OCI-LY3 (cell line): ENCODE data around the gene ROR2.

ENCODE experiments used
- H2AFZ ChIP-seq: fragments of 200-600, 300-600 bp; shearing (Covaris generic); 2 replicates; pipeline ENCODE4 v1.6.0; 2014; ENCODE audit warnings: antibody characterized with exemption, low read depth, low read length
- H3K27ac ChIP-seq: fragments of 200-600, 300-600 bp; sonication (generic); 2 replicates; pipeline ENCODE4 v1.5.1; 2014; ENCODE audit warnings: mild to moderate bottlenecking, low read length, moderate library complexity, mixed read lengths
- H3K27me3 ChIP-seq: fragments of 200-600, 300-600 bp; sonication (generic); 2 replicates; pipeline ENCODE4 v1.6.1; 2014; ENCODE audit warnings: low read depth, low read length, mixed read lengths
- H3K36me3 ChIP-seq: fragments of 200-600, 300-600 bp; sonication (generic); replicated peaks from 2 replicates; pipeline ENCODE3; 2014; ENCODE audit warnings: low read depth, low read length, mixed read lengths
- H3K4me1 ChIP-seq: fragments of 300-600, 200-600 bp; sonication (generic); 2 replicates; pipeline ENCODE4 v1.6.1; 2014; ENCODE audit warnings: low read length, mixed read lengths
- H3K4me2 ChIP-seq: fragments of 200-600, 300-600 bp; sonication (generic); 2 replicates; pipeline ENCODE4 v1.6.1; 2014; ENCODE audit warnings: low read length, mixed read lengths
- H3K4me3 ChIP-seq: fragments of 300-600, 200-600 bp; sonication (generic); 2 replicates; pipeline ENCODE4 v1.5.1; 2014; ENCODE audit warnings: antibody characterized with exemption, mild to moderate bottlenecking, low read length, moderate library complexity
- H3K79me2 ChIP-seq: fragments of 300-600, 200-600 bp; shearing (Covaris generic); 2 replicates; pipeline ENCODE4 v1.6.1; 2014; ENCODE audit warnings: mild to moderate bottlenecking, low read length, mixed read lengths
- H3K9ac ChIP-seq: fragments of 300-600, 200-600 bp; shearing (Covaris generic); 2 replicates; pipeline ENCODE4 v1.6.0; 2014; ENCODE audit warnings: mild to moderate bottlenecking, low read length, moderate library complexity
- H3K9me3 ChIP-seq: fragments of 200-600, 300-600 bp; shearing (Covaris generic); 2 replicates; pipeline ENCODE4 v1.6.1; 2014; ENCODE audit warnings: low read length, mixed read lengths; ENCODE audit not compliant: insufficient read depth
- H4K20me1 ChIP-seq: fragments of 200-600, 300-600 bp; sonication (generic); 2 replicates; pipeline ENCODE4 v1.6.1; 2016; ENCODE audit warnings: low read length, mixed read lengths; ENCODE audit not compliant: insufficient read depth
- EZH2phosphoT487 ChIP-seq: fragments of 200-600 bp; shearing (Covaris generic); IDR thresholded peaks from 2 replicates; pipeline ENCODE4 v1.6.1; 2018; ENCODE audit warnings: antibody characterized with exemption, mixed run types, low read depth
- TF ChIP-seq, protein P1 (sequence below): fragments of 200-600, 300-600 bp; sonication (generic); IDR thresholded peaks from 2 replicates; pipeline ENCODE4 v1.5.1; 2014; ENCODE audit warnings: antibody characterized with exemption, low read length, low read depth

Gene ROR2

DNA sequence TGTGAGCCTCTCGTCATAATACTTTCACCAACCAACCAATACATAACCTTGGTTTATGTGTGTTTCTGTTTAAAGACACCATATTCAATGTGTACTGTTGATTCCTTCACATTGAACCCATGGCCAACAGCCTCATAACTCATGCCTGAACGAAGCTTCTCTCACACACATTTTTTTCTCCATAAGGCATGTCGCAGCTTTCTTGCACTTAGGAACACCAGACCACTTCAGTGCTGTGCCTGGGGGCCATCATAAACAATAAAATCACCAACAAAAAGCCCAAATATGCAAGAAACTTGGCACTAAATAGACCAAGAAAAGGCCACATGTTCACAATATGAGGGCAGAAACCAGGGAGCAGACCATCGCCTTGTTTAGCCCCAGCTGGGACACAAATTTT lies 192.2 kb downstream of the ROR2 start:
- H2AFZ ChIP-seq = no peak overlapping the region
- H3K4me3 ChIP-seq = no peak overlapping the region
- H3K9me3 ChIP-seq = no peaks in the 10 kb centered on the region
- no peaks in the 10 kb centered on the region; the same call in 1 of the 2 replicates for H3K27me3 ChIP-seq
- H3K4me1 ChIP-seq = peaks cover 6% of the 10 kb centered on the region
- H3K79me2 ChIP-seq = no peaks in the 10 kb centered on the region
- no peak overlapping the region for H3K4me2 ChIP-seq
- H3K27ac ChIP-seq = no peak overlapping the region
- no peaks in the 10 kb centered on the region for H4K20me1 ChIP-seq
- TF ChIP-seq, protein P1, sequence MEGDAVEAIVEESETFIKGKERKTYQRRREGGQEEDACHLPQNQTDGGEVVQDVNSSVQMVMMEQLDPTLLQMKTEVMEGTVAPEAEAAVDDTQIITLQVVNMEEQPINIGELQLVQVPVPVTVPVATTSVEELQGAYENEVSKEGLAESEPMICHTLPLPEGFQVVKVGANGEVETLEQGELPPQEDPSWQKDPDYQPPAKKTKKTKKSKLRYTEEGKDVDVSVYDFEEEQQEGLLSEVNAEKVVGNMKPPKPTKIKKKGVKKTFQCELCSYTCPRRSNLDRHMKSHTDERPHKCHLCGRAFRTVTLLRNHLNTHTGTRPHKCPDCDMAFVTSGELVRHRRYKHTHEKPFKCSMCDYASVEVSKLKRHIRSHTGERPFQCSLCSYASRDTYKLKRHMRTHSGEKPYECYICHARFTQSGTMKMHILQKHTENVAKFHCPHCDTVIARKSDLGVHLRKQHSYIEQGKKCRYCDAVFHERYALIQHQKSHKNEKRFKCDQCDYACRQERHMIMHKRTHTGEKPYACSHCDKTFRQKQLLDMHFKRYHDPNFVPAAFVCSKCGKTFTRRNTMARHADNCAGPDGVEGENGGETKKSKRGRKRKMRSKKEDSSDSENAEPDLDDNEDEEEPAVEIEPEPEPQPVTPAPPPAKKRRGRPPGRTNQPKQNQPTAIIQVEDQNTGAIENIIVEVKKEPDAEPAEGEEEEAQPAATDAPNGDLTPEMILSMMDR = no peak
- TF ChIP-seq EZH2phosphoT487 = no peak
- no peak overlapping the region for H3K9ac ChIP-seq
- no peaks in the 10 kb centered on the region for H3K36me3 ChIP-seq

DNA sequence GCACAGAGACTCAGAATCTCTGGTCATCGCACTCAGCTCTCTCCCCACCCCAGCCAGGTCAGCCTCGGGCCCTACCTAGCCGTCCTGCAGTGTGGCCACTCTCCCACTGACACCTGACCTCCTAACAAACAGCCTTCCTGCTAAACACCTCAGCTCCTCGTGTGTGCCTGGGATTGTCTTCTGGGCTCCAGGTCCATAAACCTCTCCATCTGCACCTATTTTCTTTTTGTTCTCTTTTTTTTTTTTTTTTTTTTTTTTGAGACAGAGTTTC lies 193.6 kb downstream of the ROR2 start:
- Histone ChIP-seq H3K4me1 (peaks cover 6% of the 10 kb centered on the region), H3K9me3 (no peaks in the 10 kb centered on the region), H3K27ac (no peak overlapping the region), H4K20me1 (no peaks in the 10 kb centered on the region), H3K36me3 (no peaks in the 10 kb centered on the region), H3K79me2 (no peaks in the 10 kb centered on the region), H3K4me3 (no peak overlapping the region), H3K9ac (no peak overlapping the region), H3K27me3 (peaks cover 9% of the 10 kb centered on the region; the same call in 1 of the 2 replicates), H2AFZ (no peak overlapping the region), H3K4me2 (no peak overlapping the region)
- TF ChIP-seq, protein P1 = no peak
- TF ChIP-seq EZH2phosphoT487 = no peak

DNA sequence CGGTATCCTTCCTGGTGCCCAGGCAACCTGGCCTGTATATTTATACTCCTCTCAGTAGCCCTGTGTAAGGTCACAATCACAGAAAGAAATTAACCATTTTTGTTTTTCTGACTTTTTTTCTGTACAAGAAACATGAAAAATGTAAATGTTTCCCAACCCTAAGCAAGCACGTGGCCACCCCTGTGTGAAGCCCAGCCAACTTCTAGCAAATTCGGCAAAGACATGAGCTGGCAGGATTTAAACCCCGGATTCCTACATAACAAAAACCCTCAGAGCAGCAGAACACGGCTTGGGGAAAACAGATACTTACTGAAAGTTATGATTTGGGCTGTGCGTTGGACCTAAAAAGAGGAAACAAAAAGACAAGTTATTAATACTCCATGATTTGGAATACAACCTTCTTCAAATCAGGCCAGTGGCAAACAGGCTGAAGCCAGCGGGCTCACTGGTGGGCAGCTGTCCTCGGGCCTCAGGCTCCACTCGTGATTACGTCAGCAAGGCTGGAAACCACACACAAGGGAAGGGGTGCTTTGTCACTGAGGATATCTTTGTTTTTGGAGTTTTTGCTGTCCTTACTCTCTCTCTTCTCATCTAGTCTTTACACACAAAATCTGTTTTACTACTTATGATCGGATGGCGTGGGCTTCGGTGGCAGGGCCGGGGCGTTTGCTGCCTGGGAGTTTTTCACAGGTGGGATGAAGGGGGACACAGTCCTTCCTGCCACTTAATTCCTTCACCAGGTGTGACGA lies 194.1 kb downstream of the ROR2 start:
- no peak overlapping the region for H3K27ac ChIP-seq
- no peak for TF ChIP-seq EZH2phosphoT487
- TF ChIP-seq, protein P1 = no peak
- no peaks in the 10 kb centered on the region for H3K36me3 ChIP-seq
- H3K4me2 ChIP-seq = no peak overlapping the region
- no peak overlapping the region for H3K4me3 ChIP-seq
- no peaks in the 10 kb centered on the region for H4K20me1 ChIP-seq
- H3K27me3 ChIP-seq = peaks cover 12% of the 10 kb centered on the region
- H3K79me2 ChIP-seq = no peaks in the 10 kb centered on the region
- no peaks in the 10 kb centered on the region for H3K9me3 ChIP-seq
- no peak overlapping the region for H3K9ac ChIP-seq
- H2AFZ ChIP-seq = no peak overlapping the region
- peaks cover 6% of the 10 kb centered on the region for H3K4me1 ChIP-seq

DNA sequence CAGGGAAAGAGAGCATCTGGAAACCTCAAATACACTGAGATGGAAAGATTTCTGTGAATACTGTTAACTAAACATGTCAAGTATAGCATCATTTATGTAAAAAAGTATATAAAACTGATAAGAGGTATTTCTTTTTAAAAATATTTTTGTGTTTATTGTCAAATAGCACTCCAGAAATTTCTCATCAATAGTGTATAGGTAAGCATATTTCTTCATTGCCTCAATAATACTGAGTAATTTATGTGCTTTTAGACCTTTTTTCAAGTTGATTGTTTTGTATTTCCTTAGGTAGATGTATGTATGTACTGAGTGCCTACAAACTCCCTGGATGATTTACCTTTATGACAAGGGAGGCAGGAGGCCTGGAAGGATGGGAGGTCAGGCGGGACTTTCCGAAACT lies 196.3 kb downstream of the ROR2 start:
- no peaks in the 10 kb centered on the region for H3K36me3 ChIP-seq
- no peak overlapping the region for H3K4me2 ChIP-seq
- peaks cover 21% of the 10 kb centered on the region for H3K27me3 ChIP-seq
- TF ChIP-seq, protein P1 = no peak
- TF ChIP-seq EZH2phosphoT487 = no peak
- H3K9ac ChIP-seq = no peak overlapping the region
- no peaks in the 10 kb centered on the region for H3K79me2 ChIP-seq
- peaks cover 3% of the 10 kb centered on the region for H3K4me1 ChIP-seq
- H3K9me3 ChIP-seq = no peaks in the 10 kb centered on the region
- H3K27ac ChIP-seq = no peak overlapping the region
- no peak overlapping the region for H3K4me3 ChIP-seq
- no peaks in the 10 kb centered on the region for H4K20me1 ChIP-seq
- no peak overlapping the region for H2AFZ ChIP-seq
